ENCODE measurements around the gene MYO15A.

MYO15A gene

DNA sequence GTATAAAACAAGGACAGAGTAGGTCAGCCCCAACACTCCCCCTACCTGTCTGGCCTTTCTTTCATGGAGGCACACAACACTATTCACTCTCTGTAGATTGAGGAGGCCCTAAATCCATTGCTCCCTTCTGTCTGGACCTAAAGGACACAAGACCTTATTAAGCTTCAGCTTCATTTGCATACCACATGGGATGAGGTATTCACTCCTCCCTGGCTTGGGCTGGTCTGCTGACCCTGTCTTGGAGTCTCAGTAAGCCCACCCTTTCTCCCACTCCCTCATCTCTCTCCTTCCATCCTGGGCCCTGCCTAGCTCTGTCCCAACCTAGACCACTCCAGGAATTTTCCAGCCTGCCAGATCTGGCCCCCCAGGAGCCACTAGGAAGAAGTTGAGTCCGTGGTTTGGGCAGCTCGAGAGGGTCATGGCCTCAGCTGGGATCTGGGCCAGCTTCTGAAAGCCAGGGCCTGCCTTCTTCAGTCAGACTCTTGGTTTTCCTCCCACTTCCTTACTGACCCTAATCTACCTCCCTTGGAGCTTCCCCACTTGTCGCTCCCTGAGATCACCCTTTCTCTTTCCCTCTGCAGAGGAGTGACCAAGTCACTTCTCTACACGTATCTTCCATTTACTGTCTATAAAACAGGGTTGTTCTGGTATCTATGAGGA, 110.3 kb downstream of the MYO15A start:
- DNase-seq (ENCODE audit: low read depth) = no peak

DNA sequence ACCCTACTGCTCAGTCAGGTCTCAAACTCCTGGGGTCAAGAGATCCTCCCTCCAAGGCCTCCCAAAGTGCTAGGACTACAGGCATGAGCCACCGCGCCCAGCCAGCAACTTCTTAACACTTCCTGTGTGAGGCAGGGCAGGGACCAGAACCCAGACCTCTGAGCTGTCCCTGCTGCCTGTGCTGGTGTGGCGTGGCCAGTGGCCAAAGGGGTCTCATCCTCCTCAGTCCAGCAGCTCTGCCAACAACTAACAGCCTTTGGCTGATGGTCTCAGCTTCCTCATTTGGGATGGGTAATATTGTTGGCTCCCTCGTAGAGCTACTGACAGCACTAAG, 115.5 kb downstream of the MYO15A start:
- no peak for DNase-seq (ENCODE audit: low read depth)

- DNase-seq (ENCODE audit: low read depth) = no peak
Measured at GRCh38 chr17:18224387-18225120, 116.0 kb downstream of the MYO15A start.

DNA sequence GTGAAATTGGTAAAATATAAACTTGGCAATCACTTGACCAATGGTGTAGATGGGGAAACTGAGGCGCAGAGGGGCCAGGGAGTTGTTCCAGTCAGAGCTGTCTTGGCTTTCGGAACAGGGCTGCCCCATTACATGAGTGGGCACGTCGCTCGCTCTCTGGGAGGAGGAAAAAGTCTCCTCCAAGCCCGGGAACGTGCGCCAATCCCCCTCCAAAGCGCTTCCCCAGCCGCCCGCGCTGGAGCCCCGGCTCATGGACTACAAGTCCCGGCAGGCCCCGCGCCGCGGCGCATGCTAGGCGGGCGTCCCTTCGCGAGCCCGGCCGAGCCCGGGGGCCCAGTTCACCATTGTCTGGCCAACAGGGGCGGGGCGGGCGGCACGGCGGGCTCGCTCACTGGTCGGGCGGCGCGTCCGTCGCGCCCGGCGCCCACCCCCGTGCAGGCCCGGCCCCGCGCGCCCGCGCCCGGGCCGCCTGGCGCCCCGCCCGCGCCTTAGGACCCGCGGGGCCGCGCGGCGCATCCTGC, 116.6 kb downstream of the MYO15A start, which contains the start of gene LLGL1:
Gene LLGL1, plus strand, starts transcription at position 515 of the 521 bp plus-strand sequence. CDS start 48 bp downstream, outside the sequence.
- DNase-seq (ENCODE audit: low read depth) = peak; percentile 87

DNA sequence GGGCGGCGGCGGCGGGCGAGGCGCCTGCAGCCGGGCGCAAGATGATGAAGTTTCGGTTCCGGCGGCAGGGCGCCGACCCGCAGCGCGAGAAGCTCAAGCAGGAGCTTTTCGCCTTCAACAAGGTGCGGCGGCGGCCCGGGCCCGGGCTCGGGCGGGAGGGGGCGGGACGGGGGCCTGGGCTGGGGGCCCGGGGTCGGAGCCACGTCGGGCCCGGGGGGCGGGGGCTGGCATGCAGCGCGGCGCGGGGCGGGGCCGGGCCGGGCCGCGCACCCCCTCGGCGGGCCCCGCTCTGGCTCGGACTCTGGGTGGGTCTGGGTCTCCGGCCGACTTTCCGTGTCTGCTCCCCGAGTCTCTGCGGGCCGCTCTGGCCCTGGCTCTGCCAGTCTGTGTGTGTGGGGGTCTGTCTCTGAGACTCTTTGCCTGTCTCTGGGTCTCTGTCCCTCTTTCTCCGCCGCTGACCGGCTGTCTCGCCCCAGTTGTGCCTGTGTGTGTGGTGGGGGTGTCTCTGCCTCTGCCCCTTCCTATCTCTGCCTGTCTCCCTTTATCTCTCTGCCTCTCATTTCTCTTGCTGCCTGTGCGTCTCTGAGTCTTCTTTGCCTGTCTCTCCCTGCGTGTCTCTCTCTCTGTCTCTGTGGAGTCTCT, 117.2 kb downstream of the MYO15A start:
- no peak for DNase-seq (ENCODE audit: low read depth)

DNA sequence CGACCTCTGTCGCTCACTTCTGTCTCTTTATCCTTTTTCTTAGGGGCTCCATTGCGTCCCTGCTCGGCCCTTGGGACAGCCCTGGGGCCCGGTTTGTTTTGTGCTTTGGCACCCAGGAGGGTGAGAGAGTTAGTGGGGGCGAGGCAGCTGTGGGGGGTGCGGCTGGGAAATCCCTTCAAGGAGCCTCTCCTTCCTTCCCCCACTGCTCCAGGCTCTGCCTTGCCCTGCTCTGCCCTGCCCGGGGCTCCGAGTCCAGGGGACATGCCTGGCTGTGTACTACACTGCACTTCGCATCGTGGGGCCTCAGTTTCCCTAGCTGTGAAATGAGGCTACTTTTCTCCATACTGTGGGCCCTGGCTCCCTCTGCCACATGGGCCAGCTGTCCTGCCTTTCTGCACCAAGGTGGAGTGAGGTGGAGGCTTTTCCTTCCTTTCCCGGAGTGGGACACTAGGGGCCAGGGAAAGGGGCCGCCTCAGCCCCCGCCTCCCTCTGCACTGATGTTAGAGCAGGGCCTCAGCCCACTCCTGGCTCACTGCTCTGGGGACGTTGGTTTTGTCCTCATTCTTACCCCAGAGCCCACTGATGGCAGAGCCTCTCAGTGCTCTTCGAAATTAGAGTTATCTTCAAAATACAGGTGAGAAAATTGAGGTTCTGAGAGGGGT, 117.9 kb downstream of the MYO15A start:
- DNase-seq (ENCODE audit: low read depth) = no peak

DNA sequence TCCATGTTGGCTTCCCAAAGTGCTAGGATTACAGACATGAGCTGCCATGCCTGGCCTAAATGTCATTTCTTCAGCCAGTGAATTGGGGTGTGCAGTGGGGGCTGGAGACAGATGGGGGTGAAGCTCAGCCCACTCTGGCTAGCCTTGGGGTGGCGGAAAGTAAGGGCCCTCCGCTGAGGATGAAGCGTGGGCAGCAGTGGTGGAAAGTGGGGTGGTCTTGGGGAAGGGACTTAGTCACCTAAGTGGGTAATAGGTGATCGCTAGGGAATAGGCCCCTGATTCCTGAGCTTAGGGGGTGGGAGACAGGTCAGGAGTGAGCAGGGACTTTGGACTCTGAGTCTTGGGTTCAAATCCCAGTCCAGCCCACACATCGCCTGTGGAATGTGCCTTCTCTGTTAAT, 119.1 kb downstream of the MYO15A start:
- DNase-seq (ENCODE audit: low read depth) = no peak

DNA sequence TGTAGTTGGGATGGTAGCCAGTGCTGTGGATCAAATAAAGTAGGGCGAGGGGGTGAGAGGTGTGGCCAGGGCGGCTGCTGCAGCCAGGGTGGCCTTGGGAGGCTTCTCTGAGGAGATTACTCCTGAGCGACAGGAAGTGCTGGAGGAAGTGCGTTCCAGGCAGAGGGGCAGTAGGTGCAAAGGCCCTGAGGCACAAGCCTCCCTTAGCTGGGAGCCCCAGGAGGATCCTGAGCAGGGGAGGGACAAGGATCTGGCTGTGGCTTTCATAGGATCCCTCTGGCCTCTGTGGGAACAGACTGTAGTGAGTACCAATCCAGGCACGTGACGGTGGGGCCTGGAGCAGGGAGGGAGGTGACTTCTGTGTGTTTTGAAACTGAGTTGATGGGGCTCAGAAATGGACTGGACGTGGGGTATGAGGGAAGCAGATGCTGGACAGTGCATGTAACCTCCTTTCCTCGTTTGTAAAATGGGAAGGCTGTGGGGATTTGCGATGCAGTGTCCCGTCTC, 119.7 kb downstream of the MYO15A start:
- DNase-seq (ENCODE audit: low read depth) = no peak

DNA sequence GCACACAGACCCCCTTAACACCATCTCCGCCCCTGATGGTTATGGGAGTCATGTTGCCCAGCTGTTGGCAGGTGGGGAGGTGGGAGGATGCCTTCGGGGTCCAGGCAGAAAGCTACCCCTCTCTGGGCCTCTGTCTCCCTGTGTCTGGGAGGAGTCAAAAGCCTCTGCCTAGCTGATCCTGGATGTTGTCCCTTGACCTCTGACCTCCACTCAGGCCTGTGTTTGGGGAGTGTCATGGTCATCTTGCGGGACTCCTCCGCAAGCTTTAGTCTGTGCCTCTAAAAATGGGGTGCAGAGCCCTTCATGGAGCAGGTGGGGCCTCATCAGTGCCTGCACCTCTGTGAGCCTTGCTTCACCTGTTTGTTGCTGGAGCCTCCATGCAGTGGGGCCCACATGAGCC, 120.7 kb downstream of the MYO15A start:
- DNase-seq (ENCODE audit: low read depth) = no peak

Data from stimulated activated CD8-positive, alpha-beta memory T cell treated with anti-CD3 and anti-CD28 coated beads, Interleukin-7, amount 100 ng/mL, for 24 hours (primary cell).